Middle frontal gyrus (tissue), 1 donor: Measurements from ENCODE around the gene CFAP251.
"Not testable (repeated sequence)": the region's sequence is repeated elsewhere in the genome, so short reads cannot be mapped to it uniquely, and the experiment has no call there.

Source experiments
- DNase-seq: peaks from one replicate; pipeline ENCODE4 v3.0.0-alpha.2; 2015; ENCODE audit warnings: low spot score; ENCODE audit errors: extremely low spot score

CFAP251 gene, protein sequence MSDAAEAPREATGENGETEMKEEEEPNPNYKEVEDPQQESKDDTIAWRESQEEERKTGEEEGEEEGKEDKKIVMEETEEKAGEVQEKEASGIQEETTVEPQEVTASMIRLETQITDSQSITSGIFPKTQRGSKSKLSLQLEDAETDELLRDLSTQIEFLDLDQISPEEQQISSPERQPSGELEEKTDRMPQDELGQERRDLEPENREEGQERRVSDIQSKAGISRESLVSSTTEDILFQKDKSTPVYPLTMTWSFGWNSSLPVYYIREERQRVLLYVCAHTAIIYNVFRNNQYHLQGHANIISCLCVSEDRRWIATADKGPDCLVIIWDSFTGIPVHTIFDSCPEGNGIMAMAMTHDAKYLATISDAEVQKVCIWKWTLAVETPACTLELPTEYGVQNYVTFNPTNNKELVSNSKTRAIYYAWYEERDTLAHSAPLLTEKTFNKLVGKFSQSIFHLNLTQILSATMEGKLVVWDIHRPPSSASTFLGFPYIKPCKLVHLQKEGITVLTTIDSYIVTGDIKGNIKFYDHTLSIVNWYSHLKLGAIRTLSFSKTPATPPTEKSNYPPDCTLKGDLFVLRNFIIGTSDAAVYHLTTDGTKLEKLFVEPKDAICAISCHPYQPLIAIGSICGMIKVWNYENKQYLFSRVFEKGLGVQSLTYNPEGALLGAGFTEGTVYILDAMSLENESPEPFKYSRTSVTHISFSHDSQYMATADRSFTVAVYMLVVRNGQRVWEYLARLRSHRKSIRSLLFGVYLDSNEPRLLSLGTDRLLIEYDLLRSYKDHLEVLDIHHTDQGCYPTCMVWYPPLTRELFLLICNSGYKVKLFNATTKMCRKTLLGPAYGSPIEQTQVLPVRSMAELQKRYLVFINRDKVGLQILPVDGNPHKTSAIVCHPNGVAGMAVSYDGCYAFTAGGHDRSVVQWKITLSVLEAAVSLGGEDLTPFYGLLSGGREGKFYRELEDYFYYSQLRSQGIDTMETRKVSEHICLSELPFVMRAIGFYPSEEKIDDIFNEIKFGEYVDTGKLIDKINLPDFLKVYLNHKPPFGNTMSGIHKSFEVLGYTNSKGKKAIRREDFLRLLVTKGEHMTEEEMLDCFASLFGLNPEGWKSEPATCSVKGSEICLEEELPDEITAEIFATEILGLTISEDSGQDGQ

DNA sequence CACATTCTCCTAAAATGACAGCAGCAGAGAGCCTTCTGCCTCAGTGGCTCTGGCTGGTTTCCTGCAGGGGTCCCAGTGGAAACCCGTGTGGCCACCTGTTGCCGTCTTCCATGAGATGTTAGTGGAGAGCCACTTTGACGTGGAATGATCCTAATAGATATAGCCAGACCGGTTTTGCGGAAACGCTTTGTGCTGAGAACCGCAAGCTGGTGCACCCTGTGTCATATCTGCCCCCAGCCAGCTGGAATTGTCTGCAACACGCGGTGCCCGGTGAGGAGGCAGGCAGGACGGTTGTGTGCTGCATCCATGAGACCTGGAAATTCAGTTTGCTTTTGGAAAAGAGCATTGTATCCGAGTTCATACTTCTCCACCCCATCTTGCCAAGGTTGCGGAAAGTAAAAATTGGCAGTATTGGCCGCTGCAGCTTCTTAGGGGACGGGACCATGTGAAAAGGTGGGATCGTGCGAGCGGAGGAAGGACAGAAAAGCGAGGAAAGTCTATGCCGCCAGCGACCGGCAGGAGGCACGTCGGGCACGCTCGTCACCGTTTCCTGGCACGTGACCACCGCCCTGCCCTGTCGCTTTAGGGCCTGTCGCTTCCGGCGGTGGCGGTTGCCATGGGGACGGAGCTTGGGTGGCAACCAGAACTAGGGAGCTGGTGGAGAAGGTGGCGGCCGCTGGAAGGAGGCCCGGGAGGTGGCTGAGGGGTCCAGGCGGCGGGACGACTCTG is at the start of gene CFAP251:
CFAP251 (plus strand) TSS at position 643 of the 729 bp plus-strand sequence. CDS start 2,714 bp downstream, outside the sequence.
- DNase-seq = peak; percentile 90

DNA sequence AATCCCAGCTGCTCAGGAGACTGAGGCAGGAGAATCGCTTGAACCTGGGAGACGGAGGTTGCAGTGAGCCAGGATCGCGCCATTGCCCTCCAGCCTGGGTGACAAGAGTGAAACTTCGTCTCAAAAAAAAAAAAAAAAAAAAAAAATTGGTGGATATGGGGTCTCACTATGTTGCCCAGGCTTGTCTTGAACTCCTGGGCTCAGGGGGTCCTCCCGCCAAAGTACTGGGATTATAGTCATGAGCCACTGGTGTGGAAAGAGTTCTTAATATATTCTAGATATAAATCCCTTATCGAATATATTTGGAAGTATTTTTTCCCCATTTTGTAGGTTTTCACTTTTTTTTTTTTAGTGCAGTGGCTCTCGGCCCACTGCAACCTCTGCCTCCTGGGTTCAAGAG is 49.2 kb upstream of the CFAP251 start:
- not testable (repeated sequence) for DNase-seq

DNA sequence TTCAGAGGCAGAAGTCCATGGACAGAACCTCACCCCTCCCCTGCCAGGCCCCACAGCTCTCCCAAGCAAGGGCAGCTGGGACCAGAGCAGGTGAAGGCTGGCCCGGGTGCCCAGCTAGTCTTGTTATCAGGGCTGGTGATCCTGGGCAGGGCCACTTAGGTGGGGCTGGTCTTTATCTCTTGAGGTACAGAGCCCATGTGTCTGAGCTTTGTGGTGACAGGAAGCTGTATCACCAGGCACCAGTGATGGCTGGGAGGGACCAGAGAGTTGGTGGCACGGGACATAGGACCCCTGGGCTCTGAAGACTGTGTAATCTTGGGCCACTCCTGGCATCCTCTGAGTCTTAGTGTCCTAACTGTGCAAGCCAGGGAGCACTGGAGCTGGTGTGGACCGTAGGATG is 46.9 kb upstream of the CFAP251 start:
- no peak for DNase-seq

DNA sequence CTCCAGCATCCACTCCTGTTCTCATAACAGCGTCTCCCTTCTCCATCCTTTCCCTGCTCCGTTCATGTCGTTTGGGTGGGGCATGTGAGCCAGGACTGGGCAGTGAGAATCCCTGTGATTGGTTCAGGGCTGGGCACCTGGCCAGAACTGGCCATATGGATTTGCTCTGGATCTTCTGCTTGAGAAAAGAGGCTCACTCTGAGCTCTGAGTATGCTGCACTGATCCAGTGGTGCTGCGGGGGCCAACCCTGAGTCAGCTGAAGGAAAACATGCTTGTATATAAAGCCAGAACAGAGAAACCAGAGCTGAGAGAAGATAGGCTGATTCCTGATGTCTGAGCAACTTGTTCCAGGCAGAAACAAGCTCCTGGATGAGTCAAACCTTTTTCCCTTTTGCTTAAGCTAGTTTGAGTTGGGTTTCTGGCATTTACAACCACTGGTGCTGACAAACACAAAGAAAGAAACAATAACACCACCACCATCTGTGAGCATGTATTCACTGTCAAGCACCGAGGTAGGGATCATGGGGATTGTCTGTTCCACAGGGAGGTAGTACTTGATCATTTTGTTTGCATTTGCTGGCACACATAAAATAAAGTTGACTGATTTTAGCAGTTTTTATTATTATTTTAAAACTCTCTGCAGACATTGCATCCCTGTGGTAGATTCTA is 45.7 kb upstream of the CFAP251 start:
- peak; percentile 58 for DNase-seq

DNA sequence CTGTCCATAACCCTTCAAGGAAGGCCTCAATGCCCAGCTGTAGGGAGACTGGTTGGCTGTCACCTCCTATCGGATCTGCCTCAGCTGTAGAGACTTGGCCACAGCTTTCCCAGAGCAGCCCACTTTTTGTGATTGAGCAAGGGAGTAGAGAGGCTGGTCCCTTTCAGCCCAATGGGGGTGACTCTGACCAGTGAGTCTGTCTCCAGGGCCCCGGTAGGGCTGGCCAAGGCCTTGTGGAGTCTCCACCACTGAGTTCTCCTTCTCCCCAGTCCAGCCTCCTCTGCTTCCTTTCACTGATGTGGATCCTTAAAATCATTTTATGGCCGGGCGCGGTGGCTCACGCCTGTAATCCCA is 45.2 kb upstream of the CFAP251 start:
- DNase-seq = no peak

DNA sequence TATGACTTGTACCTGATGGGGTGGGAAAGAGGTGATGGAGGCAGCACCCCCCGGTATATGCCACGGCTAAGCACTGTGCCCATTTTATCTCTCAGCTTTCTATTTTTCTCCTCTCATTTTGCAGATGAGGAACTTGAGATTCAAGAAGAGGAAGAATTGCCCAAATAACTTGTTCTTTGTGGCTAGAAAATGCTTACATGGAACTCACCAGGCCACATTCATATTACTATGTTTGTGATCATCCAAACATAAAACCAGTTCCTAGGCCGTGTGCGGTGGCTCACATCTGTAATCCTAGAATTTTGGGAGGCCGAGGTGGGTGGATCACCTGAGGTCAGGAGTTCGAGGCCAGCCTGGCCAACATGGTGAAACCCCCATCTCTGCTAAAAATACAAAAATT is 44.3 kb upstream of the CFAP251 start:
- DNase-seq = no peak

DNA sequence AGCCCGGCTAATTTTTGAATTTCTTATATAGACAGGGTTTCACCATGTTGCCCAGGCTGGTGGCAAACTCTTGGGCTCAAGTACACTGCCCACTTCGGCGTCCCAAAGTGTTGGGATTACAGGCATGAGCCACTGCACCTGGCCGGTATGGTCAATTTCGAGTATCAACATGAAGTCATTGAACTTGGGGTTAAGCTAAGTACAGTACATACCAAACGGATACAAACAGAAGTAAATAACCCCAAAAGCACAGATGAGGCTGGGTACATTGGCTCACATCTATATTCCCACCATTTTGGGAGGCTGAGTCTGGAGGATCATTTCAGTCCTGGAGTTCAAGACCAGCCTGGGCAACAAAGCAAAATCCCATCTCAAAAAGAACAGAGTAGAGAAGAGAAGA is 42.8 kb upstream of the CFAP251 start:
- no peak for DNase-seq

DNA sequence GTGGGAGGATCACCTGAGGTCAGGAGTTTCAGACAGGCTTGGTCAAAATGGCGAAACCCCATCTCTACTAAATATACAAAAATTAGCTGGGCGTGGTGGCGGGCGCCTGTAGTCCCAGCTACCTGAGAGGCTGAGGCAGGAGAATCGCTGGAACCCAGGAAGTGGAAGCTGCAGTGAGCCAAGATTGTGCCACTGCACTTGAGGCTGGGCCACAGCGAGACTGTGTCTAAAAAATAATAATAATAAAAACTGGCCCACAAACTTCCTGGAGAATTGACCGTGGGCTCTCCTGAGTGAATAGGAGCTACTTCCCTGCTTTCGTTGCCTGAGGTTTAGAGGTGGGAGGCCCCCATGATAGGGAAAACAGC is 42.3 kb upstream of the CFAP251 start:
- not testable (repeated sequence) for DNase-seq

DNA sequence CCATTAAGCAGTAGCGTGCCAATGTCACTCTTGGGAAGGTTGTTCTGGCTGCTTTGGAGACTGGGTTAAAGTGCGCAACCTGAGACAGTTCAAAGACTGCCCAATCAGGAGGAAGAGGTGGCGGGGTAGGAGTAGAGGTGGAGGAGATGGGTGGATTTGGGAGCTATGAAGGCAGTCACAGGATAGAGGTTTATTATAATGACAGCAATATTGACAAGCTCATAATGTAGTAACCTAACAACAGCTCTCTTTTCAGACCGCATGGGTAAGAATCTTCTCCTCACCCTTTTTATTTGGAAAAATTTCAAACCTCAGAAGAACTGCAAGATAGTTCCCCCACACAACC is 35.1 kb upstream of the CFAP251 start:
- DNase-seq = no peak

DNA sequence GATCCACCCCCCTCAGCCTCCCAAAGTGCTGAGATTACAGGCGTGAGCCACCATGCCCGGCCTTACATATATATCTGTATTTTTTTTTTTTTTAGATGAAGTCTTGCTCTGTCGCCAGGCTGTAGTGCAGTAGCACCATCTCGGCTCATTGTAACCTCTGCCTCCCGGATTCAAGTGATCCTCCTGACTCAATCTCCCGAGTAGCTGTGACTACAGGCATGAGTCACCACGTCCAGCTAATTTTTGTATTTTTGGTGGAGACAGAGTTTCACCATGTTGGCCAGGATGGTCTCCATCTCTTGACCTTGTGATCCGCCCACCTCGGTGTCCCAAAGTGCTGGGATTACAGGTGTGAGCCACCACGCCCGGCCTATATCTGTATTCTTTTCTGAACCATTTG is 33.3 kb upstream of the CFAP251 start:
- not testable (repeated sequence) for DNase-seq

DNA sequence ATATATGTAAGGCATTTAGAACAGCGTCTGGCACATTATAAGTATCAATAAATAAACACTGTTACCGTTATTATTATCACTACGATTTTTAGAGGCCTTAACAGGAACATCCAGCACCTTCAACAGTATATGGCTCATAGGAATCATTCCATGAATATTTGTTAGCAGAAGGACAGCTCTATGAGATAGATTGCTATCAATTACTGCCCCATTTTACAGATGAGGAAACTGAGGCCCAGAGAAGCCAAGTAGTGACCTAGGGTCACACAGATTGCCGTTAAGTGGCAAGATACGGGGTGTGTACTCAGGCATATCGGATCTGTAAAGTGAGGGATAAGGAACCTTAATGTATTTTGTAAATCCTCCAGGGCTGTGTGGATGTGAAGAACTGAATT is 30.3 kb upstream of the CFAP251 start:
- no peak for DNase-seq

DNA sequence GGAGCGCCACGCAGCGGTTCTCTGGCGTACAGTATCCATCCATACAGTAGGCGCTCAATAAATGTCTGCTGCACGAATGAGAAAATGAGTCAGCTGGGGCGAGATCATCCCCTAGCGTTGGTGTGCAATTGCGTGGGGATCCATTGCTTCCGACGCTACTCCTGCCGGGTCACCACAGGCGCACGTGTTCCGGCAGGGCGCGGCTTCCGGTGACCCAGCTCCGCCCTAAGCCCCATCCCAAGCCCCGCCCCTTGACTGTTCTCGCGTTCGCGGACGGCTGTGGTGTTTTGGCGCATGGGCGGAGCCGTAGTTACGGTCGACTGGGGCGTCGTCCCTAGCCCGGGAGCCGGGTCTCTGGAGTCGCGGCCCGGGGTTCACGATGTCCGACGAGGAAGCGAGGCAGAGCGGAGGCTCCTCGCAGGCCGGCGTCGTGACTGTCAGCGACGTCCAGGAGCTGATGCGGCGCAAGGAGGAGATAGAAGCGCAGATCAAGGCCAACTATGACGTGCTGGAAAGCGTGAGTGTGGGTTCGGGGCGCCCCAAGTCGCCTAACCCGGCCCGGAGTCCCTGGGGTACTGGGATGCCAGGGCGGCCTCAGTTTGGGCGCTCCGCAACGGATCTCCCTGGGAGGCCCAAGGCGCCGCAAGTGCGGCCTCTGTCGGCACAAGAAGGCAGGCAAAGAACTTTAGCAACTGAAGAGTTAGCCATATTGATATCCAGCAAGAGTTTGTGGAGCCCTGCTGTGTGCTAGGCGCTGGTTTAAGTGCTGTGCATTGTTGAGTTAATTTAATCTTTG is 29.7 kb upstream of the CFAP251 start, which contains the start of gene PSMD9:
PSMD9 (plus strand) TSS at position 313 of the 796 bp plus-strand sequence; CDS start at position 380, 67 bp downstream.
- DNase-seq = peak; percentile 93

DNA sequence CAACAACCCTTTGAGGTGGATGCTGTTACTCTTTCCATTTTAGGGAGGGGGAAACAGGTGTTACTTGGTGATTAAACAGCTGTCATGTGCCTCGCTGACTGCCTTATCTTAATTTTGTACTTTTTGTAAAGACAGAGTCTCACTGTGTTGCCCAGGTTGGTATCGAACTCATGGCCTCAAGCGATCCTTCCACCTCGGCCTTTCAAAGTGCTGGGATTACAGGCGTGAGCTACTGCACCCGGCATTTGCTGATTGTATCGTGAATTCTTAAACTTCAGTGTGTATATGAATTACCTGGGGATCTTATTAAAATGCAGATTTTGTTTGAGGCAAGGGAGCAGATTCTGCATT is 29.1 kb upstream of the CFAP251 start:
- no peak for DNase-seq

DNA sequence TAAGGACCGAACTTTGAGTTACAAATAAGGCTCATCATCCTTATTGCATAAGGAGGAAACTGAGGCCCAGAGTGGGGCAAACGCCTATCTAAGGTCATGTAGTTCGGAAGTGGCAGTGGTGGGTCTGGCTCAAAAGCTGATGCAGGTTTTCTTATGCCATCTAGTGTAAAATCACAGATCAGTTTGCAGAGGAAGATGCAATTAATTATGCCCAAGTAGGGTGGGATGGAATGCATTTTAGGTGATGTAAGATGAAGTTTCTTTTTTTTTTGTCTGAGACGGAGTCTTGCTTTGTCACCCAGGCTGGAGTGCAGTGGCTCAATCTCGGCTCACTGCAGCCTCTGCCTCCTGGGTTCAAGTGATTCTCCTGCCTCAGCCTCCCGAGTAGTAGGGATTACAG is 28.7 kb upstream of the CFAP251 start:
- not testable (repeated sequence) for DNase-seq

DNA sequence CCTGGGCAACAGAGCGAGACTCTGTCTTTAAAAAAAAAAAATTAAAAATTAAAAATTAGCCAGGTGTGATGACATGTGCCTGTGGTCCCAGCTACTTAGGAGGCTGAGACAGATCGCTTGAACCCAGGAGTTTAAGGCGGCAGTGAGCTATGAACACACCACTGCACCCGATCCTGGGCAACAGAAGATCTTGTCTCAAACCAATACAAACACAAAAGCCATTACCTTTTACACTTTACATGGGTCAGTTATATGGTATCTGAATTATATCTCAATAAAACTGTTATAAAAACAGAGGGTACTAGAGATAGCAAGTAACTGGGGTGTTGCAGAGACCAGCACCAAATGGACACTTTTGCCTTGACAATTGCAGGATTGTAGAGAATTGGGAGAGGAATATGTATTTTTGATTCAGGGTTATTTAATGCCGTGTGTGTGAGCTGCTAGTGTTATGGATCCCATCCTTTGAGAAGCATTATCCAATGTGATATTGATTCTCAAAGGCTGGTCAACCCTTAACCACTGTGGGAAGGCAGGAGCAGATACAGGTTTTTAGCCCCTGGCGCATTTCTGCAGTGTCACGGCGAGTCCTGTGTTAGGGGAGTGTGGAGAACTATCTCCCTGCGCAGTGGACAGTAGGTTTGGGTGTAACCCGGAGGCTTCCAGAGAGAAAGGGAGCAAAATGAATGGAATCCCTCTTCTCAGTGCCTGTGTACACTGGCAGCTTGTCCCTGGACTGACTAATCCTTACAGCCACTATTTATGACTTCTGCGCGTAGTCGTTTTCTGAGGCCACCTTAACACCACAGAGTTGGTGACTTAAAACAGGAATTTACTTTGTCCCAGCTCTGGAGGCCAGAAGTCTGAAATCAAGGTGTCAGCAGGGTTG is 25.5 kb upstream of the CFAP251 start:
- no peak for DNase-seq

DNA sequence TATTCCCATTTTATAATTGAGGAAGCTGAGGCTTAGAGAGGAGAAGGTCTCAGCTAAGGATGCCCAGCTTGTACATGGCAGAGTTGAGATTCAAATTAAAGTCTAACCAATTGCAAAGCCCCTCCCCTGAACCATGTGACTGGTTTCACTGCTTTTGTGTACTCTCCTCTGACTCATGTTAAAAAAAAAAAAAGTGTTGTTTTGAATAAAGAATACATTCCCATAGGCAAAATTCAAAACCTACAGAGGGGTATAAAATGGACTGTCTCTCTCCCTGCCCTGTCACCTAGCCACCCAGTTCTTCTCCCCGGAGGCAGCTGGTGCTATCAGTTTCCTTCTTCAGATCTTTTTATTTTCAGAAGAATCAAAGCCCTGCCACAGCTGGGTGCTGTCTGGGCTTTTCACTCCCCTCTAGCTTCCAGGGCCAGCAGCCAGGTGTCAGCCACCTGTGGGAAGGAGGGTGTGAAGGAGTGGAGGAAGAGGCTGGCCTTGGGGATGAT is 24.4 kb upstream of the CFAP251 start:
- DNase-seq = no peak

DNA sequence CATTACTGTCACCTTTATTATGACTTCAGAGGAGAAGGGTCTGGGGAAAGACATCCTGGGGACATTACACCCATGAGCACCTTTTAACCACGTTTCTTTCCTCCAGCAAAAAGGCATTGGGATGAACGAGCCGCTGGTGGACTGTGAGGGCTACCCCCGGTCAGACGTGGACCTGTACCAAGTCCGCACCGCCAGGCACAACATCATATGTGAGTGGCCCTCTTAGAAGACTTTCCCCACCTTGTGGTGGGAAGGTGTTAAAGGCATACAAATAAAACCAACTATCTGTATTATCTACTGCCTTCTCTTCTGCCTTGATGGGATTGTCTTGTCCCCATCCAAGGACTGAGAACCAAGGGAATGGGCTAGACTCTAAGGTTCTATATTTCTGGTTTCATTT is 23.8 kb upstream of the CFAP251 start:
- DNase-seq = no peak

DNA sequence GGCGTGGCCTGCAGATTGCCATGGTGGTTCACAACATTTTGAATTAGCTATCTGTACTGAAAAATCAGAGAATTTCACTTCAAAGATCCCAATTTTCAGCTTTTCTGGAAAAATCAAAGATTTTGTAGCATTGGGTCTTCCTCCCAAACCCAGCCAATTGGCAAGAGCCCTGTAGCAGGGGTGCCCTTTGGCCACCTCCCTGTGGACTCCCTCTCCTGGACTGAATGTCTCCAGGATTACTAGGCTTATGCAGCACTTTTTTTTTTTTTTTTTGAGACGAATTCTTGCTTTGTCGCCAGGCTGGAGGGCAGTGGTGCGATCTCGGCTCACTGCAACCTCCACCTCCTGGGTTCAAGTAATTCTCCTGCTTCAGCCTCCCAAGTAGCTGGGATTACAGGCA is 20.1 kb upstream of the CFAP251 start:
- DNase-seq = no peak

DNA sequence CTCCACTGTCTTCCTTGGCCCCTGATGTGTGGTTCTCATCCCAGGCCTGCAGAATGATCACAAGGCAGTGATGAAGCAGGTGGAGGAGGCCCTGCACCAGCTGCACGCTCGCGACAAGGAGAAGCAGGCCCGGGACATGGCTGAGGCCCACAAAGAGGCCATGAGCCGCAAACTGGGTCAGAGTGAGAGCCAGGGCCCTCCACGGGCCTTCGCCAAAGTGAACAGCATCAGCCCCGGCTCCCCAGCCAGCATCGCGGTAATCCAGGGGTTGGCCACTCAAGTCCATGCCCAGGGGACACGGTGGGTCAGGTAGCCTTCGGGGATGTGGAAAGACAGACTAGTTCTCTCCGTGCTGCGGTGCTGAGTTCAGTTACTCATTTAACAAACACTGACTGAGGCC is 18.8 kb upstream of the CFAP251 start:
- DNase-seq = no peak
